OCI-LY3 (cell line): ENCODE measurements around the gene RAD51B.

Experiments
- H2AFZ ChIP-seq: fragments of 200-600, 300-600 bp; shearing (Covaris generic); 2 replicates; pipeline ENCODE4 v1.6.0; 2014; ENCODE audit warnings: antibody characterized with exemption, low read depth, low read length
- H3K27ac ChIP-seq: fragments of 200-600, 300-600 bp; sonication (generic); 2 replicates; pipeline ENCODE4 v1.5.1; 2014; ENCODE audit warnings: mild to moderate bottlenecking, low read length, moderate library complexity, mixed read lengths
- H3K27me3 ChIP-seq: fragments of 200-600, 300-600 bp; sonication (generic); 2 replicates; pipeline ENCODE4 v1.6.1; 2014; ENCODE audit warnings: low read depth, low read length, mixed read lengths
- H3K36me3 ChIP-seq: fragments of 200-600, 300-600 bp; sonication (generic); replicated peaks from 2 replicates; pipeline ENCODE3; 2014; ENCODE audit warnings: low read depth, low read length, mixed read lengths
- H3K4me1 ChIP-seq: fragments of 300-600, 200-600 bp; sonication (generic); 2 replicates; pipeline ENCODE4 v1.6.1; 2014; ENCODE audit warnings: low read length, mixed read lengths
- H3K4me2 ChIP-seq: fragments of 200-600, 300-600 bp; sonication (generic); 2 replicates; pipeline ENCODE4 v1.6.1; 2014; ENCODE audit warnings: low read length, mixed read lengths
- H3K4me3 ChIP-seq: fragments of 300-600, 200-600 bp; sonication (generic); 2 replicates; pipeline ENCODE4 v1.5.1; 2014; ENCODE audit warnings: antibody characterized with exemption, mild to moderate bottlenecking, low read length, moderate library complexity
- H3K79me2 ChIP-seq: fragments of 300-600, 200-600 bp; shearing (Covaris generic); 2 replicates; pipeline ENCODE4 v1.6.1; 2014; ENCODE audit warnings: mild to moderate bottlenecking, low read length, mixed read lengths
- H3K9ac ChIP-seq: fragments of 300-600, 200-600 bp; shearing (Covaris generic); 2 replicates; pipeline ENCODE4 v1.6.0; 2014; ENCODE audit warnings: mild to moderate bottlenecking, low read length, moderate library complexity
- H3K9me3 ChIP-seq: fragments of 200-600, 300-600 bp; shearing (Covaris generic); 2 replicates; pipeline ENCODE4 v1.6.1; 2014; ENCODE audit warnings: low read length, mixed read lengths; ENCODE audit not compliant: insufficient read depth
- H4K20me1 ChIP-seq: fragments of 200-600, 300-600 bp; sonication (generic); 2 replicates; pipeline ENCODE4 v1.6.1; 2016; ENCODE audit warnings: low read length, mixed read lengths; ENCODE audit not compliant: insufficient read depth
- EZH2phosphoT487 ChIP-seq: fragments of 200-600 bp; shearing (Covaris generic); IDR thresholded peaks from 2 replicates; pipeline ENCODE4 v1.6.1; 2018; ENCODE audit warnings: antibody characterized with exemption, mixed run types, low read depth
- TF ChIP-seq, protein P1 (sequence below): fragments of 200-600, 300-600 bp; sonication (generic); IDR thresholded peaks from 2 replicates; pipeline ENCODE4 v1.5.1; 2014; ENCODE audit warnings: antibody characterized with exemption, low read length, low read depth

The RAD51B gene

DNA sequence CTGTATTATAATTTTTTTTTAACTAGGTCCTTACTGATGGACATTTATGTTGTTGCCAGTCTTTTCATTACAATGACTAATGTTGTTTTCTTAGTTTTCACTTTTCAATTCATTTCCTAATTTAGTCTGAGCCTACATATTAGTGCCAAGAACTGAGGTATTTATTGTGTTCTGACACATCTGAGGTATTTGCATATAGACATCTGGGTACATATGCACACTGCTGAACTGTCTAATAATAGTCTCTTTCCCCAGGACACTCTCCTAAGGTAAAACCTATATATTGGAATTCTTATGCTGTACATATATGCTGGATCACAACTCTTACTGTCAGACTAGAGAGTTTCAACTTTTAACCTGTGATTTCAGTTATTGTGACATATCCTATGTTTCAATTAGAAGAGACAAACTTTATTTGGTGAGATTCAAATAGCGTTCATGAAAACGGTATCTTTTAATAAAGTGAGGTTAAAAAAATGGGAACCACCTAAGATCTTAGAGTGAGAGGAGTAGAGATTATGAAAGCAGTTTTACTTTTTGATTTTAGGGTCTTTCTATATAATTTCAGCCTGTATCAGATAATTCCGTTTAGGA, 263.2 kb downstream of the RAD51B start:
- no peaks in the 10 kb centered on the region for H3K79me2 ChIP-seq
- H3K9ac ChIP-seq, result no peak overlapping the region
- no peaks in the 10 kb centered on the region for H4K20me1 ChIP-seq
- H3K4me1 ChIP-seq, result no peaks in the 10 kb centered on the region
- no peaks in the 10 kb centered on the region for H3K9me3 ChIP-seq
- H3K27me3 ChIP-seq, result no peaks in the 10 kb centered on the region
- H3K27ac ChIP-seq, result no peak overlapping the region
- no peak overlapping the region for H3K4me3 ChIP-seq
- TF ChIP-seq, protein P1, sequence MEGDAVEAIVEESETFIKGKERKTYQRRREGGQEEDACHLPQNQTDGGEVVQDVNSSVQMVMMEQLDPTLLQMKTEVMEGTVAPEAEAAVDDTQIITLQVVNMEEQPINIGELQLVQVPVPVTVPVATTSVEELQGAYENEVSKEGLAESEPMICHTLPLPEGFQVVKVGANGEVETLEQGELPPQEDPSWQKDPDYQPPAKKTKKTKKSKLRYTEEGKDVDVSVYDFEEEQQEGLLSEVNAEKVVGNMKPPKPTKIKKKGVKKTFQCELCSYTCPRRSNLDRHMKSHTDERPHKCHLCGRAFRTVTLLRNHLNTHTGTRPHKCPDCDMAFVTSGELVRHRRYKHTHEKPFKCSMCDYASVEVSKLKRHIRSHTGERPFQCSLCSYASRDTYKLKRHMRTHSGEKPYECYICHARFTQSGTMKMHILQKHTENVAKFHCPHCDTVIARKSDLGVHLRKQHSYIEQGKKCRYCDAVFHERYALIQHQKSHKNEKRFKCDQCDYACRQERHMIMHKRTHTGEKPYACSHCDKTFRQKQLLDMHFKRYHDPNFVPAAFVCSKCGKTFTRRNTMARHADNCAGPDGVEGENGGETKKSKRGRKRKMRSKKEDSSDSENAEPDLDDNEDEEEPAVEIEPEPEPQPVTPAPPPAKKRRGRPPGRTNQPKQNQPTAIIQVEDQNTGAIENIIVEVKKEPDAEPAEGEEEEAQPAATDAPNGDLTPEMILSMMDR, result no peak
- TF ChIP-seq EZH2phosphoT487, result no peak
- H3K4me2 ChIP-seq, result no peak overlapping the region
- no peak overlapping the region for H2AFZ ChIP-seq
- H3K36me3 ChIP-seq, result no peaks in the 10 kb centered on the region

DNA sequence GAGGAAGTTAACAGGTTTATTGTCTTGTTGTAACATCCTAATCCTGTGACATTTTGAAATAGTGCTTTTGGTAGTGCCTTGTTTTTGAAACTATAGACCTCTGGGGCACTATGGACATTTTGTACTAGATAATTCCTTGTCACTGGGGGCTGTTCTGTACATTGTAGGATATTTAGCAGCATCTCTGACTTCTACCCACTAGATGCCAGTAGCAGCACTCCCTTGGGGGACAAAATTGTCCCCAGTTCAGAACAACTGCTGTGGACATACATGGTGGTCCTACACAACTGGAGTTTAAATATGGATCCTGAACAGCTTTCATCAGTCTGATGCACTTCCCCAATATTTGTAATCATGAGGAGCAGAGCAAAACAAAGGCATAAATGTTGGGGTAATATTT, 264.7 kb downstream of the RAD51B start:
- Histone ChIP-seq H4K20me1 (no peaks in the 10 kb centered on the region), H3K9me3 (no peaks in the 10 kb centered on the region), H3K79me2 (no peaks in the 10 kb centered on the region), H2AFZ (no peak overlapping the region), H3K4me2 (no peak overlapping the region), H3K36me3 (no peaks in the 10 kb centered on the region), H3K27me3 (no peaks in the 10 kb centered on the region), H3K4me1 (peaks cover 7% of the 10 kb centered on the region), H3K9ac (no peak overlapping the region), H3K4me3 (no peak overlapping the region), H3K27ac (no peak overlapping the region)
- no peak for TF ChIP-seq EZH2phosphoT487
- TF ChIP-seq, protein P1, result peak; percentile 43

DNA sequence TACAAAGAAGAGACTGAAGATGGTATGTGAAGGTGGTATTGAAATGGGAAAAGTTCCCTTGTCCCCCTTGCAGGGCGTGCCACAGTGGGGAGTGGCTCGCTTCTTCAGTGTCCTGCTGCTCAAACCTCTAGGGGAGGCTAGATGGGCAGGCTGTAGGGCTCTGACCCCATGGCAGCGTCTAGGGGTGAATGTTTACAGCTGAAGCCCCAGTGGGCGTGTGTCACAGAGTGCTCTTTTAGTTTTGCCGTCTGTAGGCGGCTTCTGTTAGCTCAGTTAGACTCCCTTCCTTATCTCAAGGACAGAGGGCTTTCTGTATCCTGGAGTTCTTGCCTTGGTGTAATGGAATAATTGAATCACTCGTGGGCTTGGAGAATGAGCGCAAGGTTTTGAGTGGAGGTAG, 266.2 kb downstream of the RAD51B start:
- H4K20me1 ChIP-seq, result no peaks in the 10 kb centered on the region
- no peak overlapping the region for H3K27ac ChIP-seq
- H2AFZ ChIP-seq, result no peak overlapping the region
- H3K4me3 ChIP-seq, result no peak overlapping the region
- peaks cover 11% of the 10 kb centered on the region for H3K4me1 ChIP-seq
- no peaks in the 10 kb centered on the region for H3K79me2 ChIP-seq
- TF ChIP-seq, protein P1, result no peak
- TF ChIP-seq EZH2phosphoT487, result no peak
- no peak overlapping the region for H3K4me2 ChIP-seq
- no peak overlapping the region for H3K9ac ChIP-seq
- H3K36me3 ChIP-seq, result no peaks in the 10 kb centered on the region
- no peaks in the 10 kb centered on the region for H3K9me3 ChIP-seq
- H3K27me3 ChIP-seq, result no peaks in the 10 kb centered on the region

DNA sequence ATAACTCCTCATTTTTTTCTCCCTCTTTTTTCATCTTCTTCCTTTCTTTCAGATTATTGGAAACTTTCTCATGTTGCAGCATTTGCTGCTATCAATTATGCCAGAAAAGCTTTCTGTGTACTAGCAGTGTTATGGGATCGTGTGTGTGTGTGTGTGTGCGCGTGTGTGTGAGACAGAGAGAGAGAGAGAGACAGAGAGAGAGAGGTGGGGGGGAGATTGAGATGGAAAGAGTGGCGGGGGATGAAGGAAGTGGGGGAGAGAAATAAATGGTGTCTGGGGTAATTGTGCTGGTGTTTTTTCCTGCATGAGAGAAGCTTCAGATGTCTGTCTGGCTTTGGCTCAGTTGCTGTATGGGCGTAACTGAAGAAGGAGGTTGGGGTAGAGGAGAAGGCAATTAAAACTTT, 268.9 kb downstream of the RAD51B start:
- H3K79me2 ChIP-seq, result no peaks in the 10 kb centered on the region
- no peak overlapping the region for H3K9ac ChIP-seq
- H3K4me3 ChIP-seq, result no peak overlapping the region
- no peaks in the 10 kb centered on the region for H3K9me3 ChIP-seq
- H3K27ac ChIP-seq, result no peak overlapping the region
- no peaks in the 10 kb centered on the region for H3K27me3 ChIP-seq
- H3K4me2 ChIP-seq, result no peak overlapping the region
- peaks cover 11% of the 10 kb centered on the region for H3K4me1 ChIP-seq
- no peak for TF ChIP-seq EZH2phosphoT487
- TF ChIP-seq, protein P1, result no peak
- H4K20me1 ChIP-seq, result no peaks in the 10 kb centered on the region
- H2AFZ ChIP-seq, result no peak overlapping the region
- no peaks in the 10 kb centered on the region for H3K36me3 ChIP-seq
